Transverse colon (tissue), 3 donors: Measurements from ENCODE around the gene MREG.

Experiments
- EP300 ChIP-seq: sonication (generic); formaldehyde crosslinking; IDR thresholded peaks from one replicate; pipeline ENCODE4 v1.6.1; 2017; ENCODE audit warnings: antibody characterized with exemption, low read depth
- TF ChIP-seq, protein P1 (sequence below), 5 experiments: fragments of 200-600 bp in 3 of 5; fragments of 450-650 bp in 2 of 5; sonication (generic) in 3 of 5; IDR thresholded peaks; 1 replicate in 2 of 5; 2 replicates in 3 of 5; pipeline ENCODE4 v1.5.1; 2016 to 2017; ENCODE audit warnings: antibody characterized with exemption in 5 of 5, inconsistent platforms in 3 of 5, mild to moderate bottlenecking in 2 of 5, moderate library complexity in 1 of 5

DNA sequence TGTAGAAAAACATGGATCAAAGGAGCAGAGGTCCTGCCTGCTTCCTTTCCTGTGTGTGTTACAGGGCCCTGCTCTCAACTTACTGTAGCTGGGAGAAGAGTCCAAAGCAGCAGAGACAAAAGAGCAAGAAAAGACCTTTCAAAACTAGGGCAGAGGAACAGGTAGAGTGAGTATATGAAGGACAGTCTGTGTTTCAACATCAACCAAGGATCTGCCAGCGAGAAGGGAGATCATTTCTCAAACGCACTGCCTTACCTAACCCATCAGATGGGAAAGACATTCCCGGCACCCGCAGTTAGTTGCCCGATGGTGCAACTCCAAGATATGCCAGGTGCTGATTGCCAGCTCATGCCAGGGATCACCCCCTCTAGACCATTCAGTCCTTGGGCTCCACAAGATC, 41.7 kb downstream of the MREG start:
- TF ChIP-seq, protein P1, sequence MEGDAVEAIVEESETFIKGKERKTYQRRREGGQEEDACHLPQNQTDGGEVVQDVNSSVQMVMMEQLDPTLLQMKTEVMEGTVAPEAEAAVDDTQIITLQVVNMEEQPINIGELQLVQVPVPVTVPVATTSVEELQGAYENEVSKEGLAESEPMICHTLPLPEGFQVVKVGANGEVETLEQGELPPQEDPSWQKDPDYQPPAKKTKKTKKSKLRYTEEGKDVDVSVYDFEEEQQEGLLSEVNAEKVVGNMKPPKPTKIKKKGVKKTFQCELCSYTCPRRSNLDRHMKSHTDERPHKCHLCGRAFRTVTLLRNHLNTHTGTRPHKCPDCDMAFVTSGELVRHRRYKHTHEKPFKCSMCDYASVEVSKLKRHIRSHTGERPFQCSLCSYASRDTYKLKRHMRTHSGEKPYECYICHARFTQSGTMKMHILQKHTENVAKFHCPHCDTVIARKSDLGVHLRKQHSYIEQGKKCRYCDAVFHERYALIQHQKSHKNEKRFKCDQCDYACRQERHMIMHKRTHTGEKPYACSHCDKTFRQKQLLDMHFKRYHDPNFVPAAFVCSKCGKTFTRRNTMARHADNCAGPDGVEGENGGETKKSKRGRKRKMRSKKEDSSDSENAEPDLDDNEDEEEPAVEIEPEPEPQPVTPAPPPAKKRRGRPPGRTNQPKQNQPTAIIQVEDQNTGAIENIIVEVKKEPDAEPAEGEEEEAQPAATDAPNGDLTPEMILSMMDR (IDR thresholded peaks at IDR 0.05), result no peak
- TF ChIP-seq EP300, result no peak
